Hematopoietic multipotent progenitor cell treated with erythropoietin and hydrocortisone succinate and interleukin-3 and kit ligand, for 17 days (in vitro differentiated cells): ENCODE measurements around the gene GABRG3.

Experiments used
- DNase-seq: peaks from one replicate; pipeline ENCODE4 v3.0.0-alpha.2; 2015; ENCODE audit warnings: low spot score

The GABRG3 gene

GRCh38 chr15:27582726-27583410 lies 611.9 kb downstream of the GABRG3 start:
- DNase-seq = no peak

- DNase-seq = no peak
Measured at GRCh38 chr15:27583651-27584050, 612.7 kb downstream of the GABRG3 start.

- no peak for DNase-seq
Measured at GRCh38 chr15:27585041-27585640, 614.2 kb downstream of the GABRG3 start.

GRCh38 chr15:27587810-27588209 lies 616.8 kb downstream of the GABRG3 start:
- no peak for DNase-seq

GRCh38 chr15:27589260-27589659 lies 618.3 kb downstream of the GABRG3 start:
- no peak for DNase-seq

GRCh38 chr15:27589782-27590181 lies 618.8 kb downstream of the GABRG3 start:
- DNase-seq = no peak
